K562 (cell line): Measurements from ENCODE around the gene PLCB3. TPM values are rescaled to one million over a fixed set of nuclear protein-coding genes. Genes with fewer than 3 reads are reported as not detected.

ENCODE experiments used
- ATAC-seq: fragments of 200-7000 bp; cut with Tn5 transposase; 3 replicates; pipeline ENCODE4 v1.9.1; 2020; ENCODE audit warnings: moderate library complexity
- BruUV-seq: library from RNA; stranded (reverse); fragments of 400-500 nt; replicated peaks from 2 replicates; lab custom pipeline; 2021; lab: Mats Ljungman, UMichigan
- CTCF ChIA-PET: fragments of 300-600 bp; formaldehyde crosslinking; extraction: SDS; loops from one replicate; lab custom pipeline; 2021; ENCODE audit warnings: low intra/inter-chr PET ratio; lab: Yijun Ruan, JAX
- POLR2A ChIA-PET: fragments of 300-600, 350-650 bp; sonication (Branson Sonifier 250); formaldehyde crosslinking; extraction: SDS; loops from one replicate; lab custom pipeline; 2021; ENCODE audit warnings: antibody characterized with exemption, inconsistent platforms; lab: Yijun Ruan, JAX
- DNase-seq, 4 experiments: peaks; one replicate each; pipeline versions ENCODE4 v3.0.0 to v3.0.0-alpha.2; 2011 to 2018; ENCODE audit warnings: low spot score in 3 of 4, mixed read lengths in 3 of 4; ENCODE audit errors: extremely low read depth in 1 of 4
- FAIRE-seq: peaks from 2 replicates; lab custom pipeline; 2011; peaks lifted over from hg19 to GRCh38; lab: Jason Lieb, UNC
- H2AFZ ChIP-seq: 2 replicates; pipeline ENCODE4 v1.6.0; 2011; ENCODE audit warnings: low read depth, low read length, control low read depth, inconsistent platforms
- H3K27ac ChIP-seq: fragments of 200-600 bp; 3 replicates; pipeline ENCODE4 v1.8.0; 2011; ENCODE audit warnings: low read depth, mild to moderate bottlenecking, control low read depth, inconsistent platforms, low read length, moderate library complexity, mixed read lengths; ENCODE audit errors: extremely low read depth
- H3K27me3 ChIP-seq, 2 experiments: fragments of 300-600 bp in 1 of 2; 2 replicates in 1 of 2; 3 replicates in 1 of 2; pipeline versions ENCODE4 v1.6.0 to v1.8.0; 2011; ENCODE audit warnings: inconsistent platforms in 2 of 2, low read length in 2 of 2, mild to moderate bottlenecking in 1 of 2, mixed read lengths in 1 of 2, moderate library complexity in 1 of 2; ENCODE audit not compliant: control insufficient read depth in 2 of 2, insufficient read depth in 2 of 2
- H3K36me3 ChIP-seq: fragments of 300-600 bp; 3 replicates; pipeline ENCODE4 v1.8.0; 2011; ENCODE audit warnings: mild to moderate bottlenecking, low read length, inconsistent platforms; ENCODE audit not compliant: control insufficient read depth, insufficient read depth
- H3K4me1 ChIP-seq, 2 experiments: fragments of 200-600 bp in 1 of 2; replicated peaks in 1 of 2; 2 replicates in 1 of 2; 3 replicates in 1 of 2; pipeline versions ENCODE4 v1.5.1 to v1.8.0; 2011; ENCODE audit warnings: inconsistent platforms in 2 of 2, low read length in 2 of 2, mild to moderate bottlenecking in 1 of 2, mixed read lengths in 1 of 2, moderate library complexity in 1 of 2; ENCODE audit not compliant: control insufficient read depth in 2 of 2, insufficient read depth in 2 of 2
- H3K4me2 ChIP-seq: 2 replicates; pipeline ENCODE4 v1.6.1; 2011; ENCODE audit warnings: low read length, control low read depth, inconsistent platforms, mixed read lengths; ENCODE audit not compliant: insufficient read depth
- H3K4me3 ChIP-seq: fragments of 200-600 bp; sonication (generic), shearing (Covaris generic); 2 replicates; pipeline ENCODE4 v1.5.1; 2016; ENCODE audit warnings: control low read depth, inconsistent platforms
- H3K79me2 ChIP-seq: fragments of 200-600 bp; 3 replicates; pipeline ENCODE4 v1.8.0; 2011; ENCODE audit warnings: low read length, inconsistent platforms; ENCODE audit not compliant: control insufficient read depth, insufficient read depth
- H3K9ac ChIP-seq, 2 experiments: 2 replicates each; pipeline versions ENCODE4 v1.6.0 to v1.6.1; 2011; ENCODE audit warnings: low read depth in 2 of 2, low read length in 2 of 2, control low read depth in 1 of 2, inconsistent platforms in 1 of 2, mild to moderate bottlenecking in 1 of 2, mixed read lengths in 1 of 2; ENCODE audit not compliant: insufficient read depth in 1 of 2
- H3K9me1 ChIP-seq: one replicate; pipeline ENCODE4 v1.6.0; 2011; ENCODE audit warnings: inconsistent platforms, mild to moderate bottlenecking, low read length, moderate library complexity; ENCODE audit not compliant: control insufficient read depth, insufficient read depth
- H3K9me3 ChIP-seq: replicated peaks from 2 replicates; pipeline ENCODE4 v1.5.1; 2011; ENCODE audit warnings: low read depth, low read length, inconsistent platforms; ENCODE audit not compliant: control insufficient read depth, insufficient read depth
- H4K20me1 ChIP-seq: replicated peaks from 2 replicates; pipeline ENCODE4 v1.6.1; 2011; ENCODE audit warnings: low read length, inconsistent platforms, mixed read lengths; ENCODE audit not compliant: control insufficient read depth, insufficient read depth
- ARID4B ChIP-seq: sonication (generic); formaldehyde crosslinking; IDR thresholded peaks from 2 replicates; pipeline ENCODE4 v1.8.0; 2022; ENCODE audit warnings: mild to moderate bottlenecking, missing genetic modification reagents
- BRCA1 ChIP-seq, 2 experiments: fragments of 450-650 bp in 1 of 2; sonication (generic) in 1 of 2; formaldehyde crosslinking in 1 of 2; IDR thresholded peaks; 2 replicates each; pipeline versions ENCODE4 v1.5.0 to v1.6.1; 2017 to 2020; ENCODE audit warnings: mild to moderate bottlenecking in 1 of 2, missing genetic modification reagents in 1 of 2
- FUS ChIP-seq: fragments of 200-400 bp; formaldehyde crosslinking; optimal IDR thresholded peaks from 2 replicates; pipeline ENCODE3; 2017; ENCODE audit warnings: low read depth, low read length
- ILK ChIP-seq: fragments of 450-650 bp; IDR thresholded peaks from 2 replicates; pipeline ENCODE4 v1.6.1; 2016; ENCODE audit warnings: missing genetic modification characterization, low read depth, mild to moderate bottlenecking, missing compliant biosample characterization, moderate library complexity, borderline replicate concordance
- NRF1 ChIP-seq, 2 experiments: fragments of 450-650 bp; IDR thresholded peaks in 1 of 2; conservative IDR thresholded peaks in 1 of 2; 2 replicates each; pipeline ENCODE4 v1.6.1; 2014; ENCODE audit warnings: mild to moderate bottlenecking in 2 of 2
- PHF8 ChIP-seq: fragments of 200-600 bp; sonication (generic); IDR thresholded peaks from 2 replicates; pipeline ENCODE4 v1.6.1; 2012; ENCODE audit warnings: mixed run types, mild to moderate bottlenecking, inconsistent platforms, low read length, moderate library complexity, borderline replicate concordance
- POLR2G ChIP-seq: fragments of 200-400 bp; formaldehyde crosslinking; IDR thresholded peaks from 2 replicates; pipeline ENCODE4 v1.6.1; 2017; ENCODE audit warnings: low read depth, mild to moderate bottlenecking, antibody characterized with exemption, low read length, moderate library complexity
- RUNX1 ChIP-seq: sonication (generic); IDR thresholded peaks from 2 replicates; pipeline ENCODE4 v1.6.1; 2016; ENCODE audit warnings: antibody characterized with exemption, low read depth
- WGBS: fragments of 100-300 bp; shearing (Covaris generic); methylation state at CpG from one replicate; pipeline ENCODE4 v1.1.6; 2016; ENCODE audit warnings: low coverage, mixed read lengths; ENCODE audit not compliant: insufficient coverage; ENCODE audit errors: missing lambda C conversion rate; 5-methylcytosine and 5-hydroxymethylcytosine counted together
- in situ Hi-C: fragments of 300-500 bp; cut with MboI; formaldehyde crosslinking; loops from 4 replicates; pipeline ENCODE4 v1.15.0; 2018; ENCODE audit warnings: inconsistent platforms, mixed read lengths
- intact Hi-C: fragments of 100-400 bp; cut with micrococcal nuclease; formaldehyde crosslinking; loops from 2 replicates; pipeline ENCODE4 v1.14.2; 2022
- polyA plus RNA-seq, 8 experiments: library from polyadenylated mRNA; depleted of rRNA in 4 of 8; stranded (reverse) in 5 of 8; unstranded in 3 of 8; fragments of >200 nt; fragmentation: Nextera tagmentation in 2 of 8; fragmentation: Illumina TruSeq in 1 of 8; extraction: Ambion mirVana in 2 of 8; extraction: Trizol in 1 of 8; gene quantifications; 2 replicates each; pipeline versions ENCODE4 v1.2.1 to v1.2.3, GENCODE V29; 2011 to 2014; ENCODE audit warnings: inconsistent platforms in 1 of 8, missing spikeins in 1 of 8
- total RNA-seq, 7 experiments: library from RNA; depleted of rRNA in 6 of 7; stranded (reverse); fragments of >200 nt in 6 of 7; fragmentation: Illumina TruSeq in 2 of 7; extraction: Trizol in 2 of 7; gene quantifications; 2 replicates each; pipeline versions ENCODE4 v1.2.1 to v1.2.3, GENCODE V29; 2011 to 2021; ENCODE audit warnings: low replicate concordance in 1 of 7

PLCB3 gene
- total and polyA plus RNA-seq, 9 of the 15 experiments (the other 6 are each of a cell fraction or from before 2014, with no cell fraction given), result 0.31 to 44.8 (median 14.6) TPM

GRCh38 chr11:64227405-64227956 is 23.8 kb upstream of the PLCB3 start:
- FAIRE-seq (no peak), ATAC-seq (no peak)
- H3K27me3 ChIP-seq, result no peaks in the 10 kb centered on the region
- no TSS peak for BruUV-seq
- H4K20me1 ChIP-seq, result no peaks in the 10 kb centered on the region
- intact Hi-C loops, result no loop called here
- peak overlapping the region; percentile 83 for H3K4me2 ChIP-seq
- peak overlapping the region; percentile 93 for H3K27ac ChIP-seq
- peaks cover 48% of the 10 kb centered on the region for H3K79me2 ChIP-seq
- H2AFZ ChIP-seq, result no peak overlapping the region
- POLR2A ChIA-PET, result interaction anchor here (0.8 to 6.3 kb wide), 4 partner anchors 10 to 21 kb away, joined by 3 to 77 read pairs (median 15); partner anchors contain the start of gene FERMT3
- TF ChIP-seq BRCA1 (IDR thresholded peaks at IDR 0.05) (no peak), BRCA1 (CRISPR knock-in tag; IDR thresholded peaks at IDR 0.05) (0 out of 2 replicates have a peak, but pooled peaks have one; percentile 45), NRF1 (conservative IDR thresholded peaks at IDR 0.05 in 1 of 2, IDR thresholded peaks at IDR 0.05 in 1 of 2) (no peak)
- TF ChIP-seq, all 486 proteins: peak for 1
- CTCF ChIA-PET, result no interaction called here
- Histone ChIP-seq H3K36me3 (peaks cover 34% of the 10 kb centered on the region; the same call in 2 of the 3 replicates), H3K9ac (peak overlapping the region; percentile 79 to 99), H3K9me1 (peaks cover 5% of the 10 kb centered on the region), H3K9me3 (no peaks in the 10 kb centered on the region), H3K4me3 (peak overlapping the region; percentile 64), H3K4me1 (peaks cover 23 to 86% of the 10 kb centered on the region in 2 experiments)
- in situ Hi-C loops, result no loop called here
- DNase-seq, result peak in 1 of 4 experiments; percentile 11
- WGBS, result 43% methylated on average over 1 of the region's 3 CpGs

DNA sequence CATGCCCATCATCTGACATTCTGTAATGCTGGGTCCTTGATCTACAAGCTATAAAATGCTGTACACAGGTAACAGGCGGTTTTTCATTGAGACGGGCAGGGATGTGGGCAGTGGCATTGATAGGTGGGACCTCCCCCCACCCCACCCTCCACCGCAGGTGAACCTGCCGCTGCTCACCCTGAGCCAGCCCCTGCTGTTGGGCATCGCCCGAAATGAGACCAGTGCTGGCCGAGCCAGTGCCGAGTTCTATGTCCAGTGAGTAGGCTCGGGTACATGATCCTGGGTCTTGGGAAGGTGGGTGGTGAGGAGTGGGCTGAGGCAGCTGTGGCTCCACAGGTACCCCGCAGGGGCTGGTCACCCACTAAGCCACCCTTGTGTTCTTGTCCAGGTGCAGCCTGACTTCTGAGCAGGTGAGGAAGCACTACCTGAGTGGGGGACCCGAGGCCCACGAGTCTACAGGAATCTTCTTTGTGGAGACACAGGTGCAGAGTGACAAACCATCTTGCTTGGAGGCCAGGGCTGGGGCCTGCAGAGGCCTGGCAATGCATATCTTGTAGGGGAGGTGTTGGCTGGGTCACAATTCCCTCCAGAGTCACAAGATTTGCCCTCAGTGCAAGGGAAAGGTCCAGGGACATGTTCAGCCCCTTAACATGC is 22.1 kb upstream of the PLCB3 start:
- Histone ChIP-seq H3K27me3 (no peaks in the 10 kb centered on the region), H3K9ac (peak overlapping the region; percentile 91 to 96), H3K9me1 (peaks cover 5% of the 10 kb centered on the region), H3K4me2 (peak overlapping the region; percentile 95), H3K9me3 (no peaks in the 10 kb centered on the region), H2AFZ (no peak overlapping the region), H3K27ac (peak overlapping the region; percentile 92), H3K36me3 (peaks cover 18% of the 10 kb centered on the region; the same call in 2 of the 3 replicates), H3K79me2 (peaks cover 55% of the 10 kb centered on the region), H3K4me3 (peak overlapping the region; percentile 76; the same call in 1 of the 2 replicates), H4K20me1 (no peaks in the 10 kb centered on the region), H3K4me1 (peaks cover 29 to 86% of the 10 kb centered on the region in 2 experiments)
- ChIA-PET CTCF (no interaction called here), POLR2A (interaction anchor here (0.9 to 1.0 kb wide), 3 partner anchors 10 to 255 kb away, joined by 3 read pairs; partner anchors contain the start of genes COX8A and FERMT3)
- ATAC-seq, result no peak
- TF ChIP-seq RUNX1 (no peak), ILK (no peak), ARID4B (0 out of 2 replicates have a peak, but pooled peaks have one; percentile 5), POLR2G (peak; percentile 41), FUS (no peak), PHF8 (no peak)
- intact Hi-C loops, result no loop called here
- in situ Hi-C loops, result no loop called here
- BruUV-seq, result no TSS peak
- 77% methylated on average over 12 of the region's 12 CpGs for WGBS
- DNase-seq, result no peak
- no peak for FAIRE-seq
